ENCODE measurements around the gene TSPEAR.

GRCh38 chr21:44752671-44753235, 41.4 kb upstream of the TSPEAR start:
- TF ChIP-seq, protein P1, sequence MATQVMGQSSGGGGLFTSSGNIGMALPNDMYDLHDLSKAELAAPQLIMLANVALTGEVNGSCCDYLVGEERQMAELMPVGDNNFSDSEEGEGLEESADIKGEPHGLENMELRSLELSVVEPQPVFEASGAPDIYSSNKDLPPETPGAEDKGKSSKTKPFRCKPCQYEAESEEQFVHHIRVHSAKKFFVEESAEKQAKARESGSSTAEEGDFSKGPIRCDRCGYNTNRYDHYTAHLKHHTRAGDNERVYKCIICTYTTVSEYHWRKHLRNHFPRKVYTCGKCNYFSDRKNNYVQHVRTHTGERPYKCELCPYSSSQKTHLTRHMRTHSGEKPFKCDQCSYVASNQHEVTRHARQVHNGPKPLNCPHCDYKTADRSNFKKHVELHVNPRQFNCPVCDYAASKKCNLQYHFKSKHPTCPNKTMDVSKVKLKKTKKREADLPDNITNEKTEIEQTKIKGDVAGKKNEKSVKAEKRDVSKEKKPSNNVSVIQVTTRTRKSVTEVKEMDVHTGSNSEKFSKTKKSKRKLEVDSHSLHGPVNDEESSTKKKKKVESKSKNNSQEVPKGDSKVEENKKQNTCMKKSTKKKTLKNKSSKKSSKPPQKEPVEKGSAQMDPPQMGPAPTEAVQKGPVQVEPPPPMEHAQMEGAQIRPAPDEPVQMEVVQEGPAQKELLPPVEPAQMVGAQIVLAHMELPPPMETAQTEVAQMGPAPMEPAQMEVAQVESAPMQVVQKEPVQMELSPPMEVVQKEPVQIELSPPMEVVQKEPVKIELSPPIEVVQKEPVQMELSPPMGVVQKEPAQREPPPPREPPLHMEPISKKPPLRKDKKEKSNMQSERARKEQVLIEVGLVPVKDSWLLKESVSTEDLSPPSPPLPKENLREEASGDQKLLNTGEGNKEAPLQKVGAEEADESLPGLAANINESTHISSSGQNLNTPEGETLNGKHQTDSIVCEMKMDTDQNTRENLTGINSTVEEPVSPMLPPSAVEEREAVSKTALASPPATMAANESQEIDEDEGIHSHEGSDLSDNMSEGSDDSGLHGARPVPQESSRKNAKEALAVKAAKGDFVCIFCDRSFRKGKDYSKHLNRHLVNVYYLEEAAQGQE (IDR thresholded peaks at IDR 0.05; ENCODE audit: insufficient read depth in 1 of 2, low read depth in 2 of 2, low read length in 2 of 2) = no peak
- TF ChIP-seq POLR2AphosphoS5 (IDR thresholded peaks at IDR 0.05; ENCODE audit: low read depth, low read length) = no peak
- no peak for TF ChIP-seq TAF1 (IDR thresholded peaks at IDR 0.05; ENCODE audit: borderline replicate concordance, insufficient read depth, low read length)
- TF ChIP-seq SIN3A (IDR thresholded peaks at IDR 0.05; ENCODE audit: borderline replicate concordance, insufficient read depth, low read length) = no peak
- TF ChIP-seq FOXP2 (optimal IDR thresholded peaks at IDR 0.05; ENCODE audit: borderline replicate concordance, extremely low read depth, extremely low read length, insufficient read depth) = no peak

All from PFSK-1 (cell line).